MM.1S (cell line): ENCODE results near the gene TCF19.

Source experiments
- CTCF ChIP-seq: fragments of 300-600 bp; sonication (generic); IDR thresholded peaks from 2 replicates; pipeline ENCODE4 v1.5.1; 2016; ENCODE audit warnings: antibody characterized with exemption, low read length, mixed read lengths
- EZH2 ChIP-seq: fragments of 300-600 bp; sonication (generic); optimal IDR thresholded peaks from 2 replicates; pipeline ENCODE3; 2017; ENCODE audit warnings: low read depth, mild to moderate bottlenecking, antibody characterized with exemption, low read length, mixed read lengths

GRCh38 chr6:31194061-31194834, 35.9 kb downstream of the TCF19 start:
- TF ChIP-seq CTCF = no peak
- TF ChIP-seq EZH2 = no peak
